Measurements from ENCODE around the gene ZNF641. TPM values are rescaled to one million over a fixed set of nuclear protein-coding genes. Genes with fewer than 3 reads are reported as not detected.

Gene ZNF641
- total RNA-seq, 3 donors from 2014 or later = 22.9 to 33.8 (median 23.4) TPM

DNA sequence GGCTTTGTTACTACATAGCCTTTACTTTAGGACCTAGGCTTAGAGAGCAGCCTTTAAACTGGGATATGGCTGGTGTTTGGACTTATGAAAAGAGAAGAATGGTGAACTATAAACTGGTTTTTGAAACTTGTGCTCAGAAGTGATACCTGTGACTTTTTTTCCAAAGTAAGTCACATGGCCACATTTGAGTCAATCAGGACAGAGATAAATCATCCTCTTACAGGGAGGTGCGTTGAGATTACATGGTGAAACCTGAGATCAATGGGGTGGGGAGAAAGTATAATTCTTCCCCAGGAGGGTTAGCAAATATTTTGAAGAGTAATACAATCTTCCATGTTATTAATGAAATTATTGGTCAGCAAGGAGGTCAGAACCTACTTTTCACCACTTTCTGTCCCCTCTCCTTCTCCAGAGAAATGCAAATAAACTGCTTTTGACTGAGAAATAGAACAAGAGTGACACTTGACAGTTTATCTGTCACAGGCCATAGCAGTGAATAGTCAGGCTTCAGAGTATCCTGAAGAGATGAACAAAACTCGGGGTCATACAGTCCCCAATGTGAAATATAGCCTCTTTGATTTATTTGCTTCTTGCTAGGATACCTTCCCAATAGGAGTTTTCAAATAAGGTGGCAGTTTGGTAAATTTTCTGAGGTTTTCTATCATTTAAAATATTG, 11.1 kb upstream of the ZNF641 start:
- TF ChIP-seq POLR2A (IDR thresholded peaks at IDR 0.05) = no peak
- no peak for TF ChIP-seq POLR2AphosphoS5 (IDR thresholded peaks at IDR 0.05)
- TF ChIP-seq, protein P1, sequence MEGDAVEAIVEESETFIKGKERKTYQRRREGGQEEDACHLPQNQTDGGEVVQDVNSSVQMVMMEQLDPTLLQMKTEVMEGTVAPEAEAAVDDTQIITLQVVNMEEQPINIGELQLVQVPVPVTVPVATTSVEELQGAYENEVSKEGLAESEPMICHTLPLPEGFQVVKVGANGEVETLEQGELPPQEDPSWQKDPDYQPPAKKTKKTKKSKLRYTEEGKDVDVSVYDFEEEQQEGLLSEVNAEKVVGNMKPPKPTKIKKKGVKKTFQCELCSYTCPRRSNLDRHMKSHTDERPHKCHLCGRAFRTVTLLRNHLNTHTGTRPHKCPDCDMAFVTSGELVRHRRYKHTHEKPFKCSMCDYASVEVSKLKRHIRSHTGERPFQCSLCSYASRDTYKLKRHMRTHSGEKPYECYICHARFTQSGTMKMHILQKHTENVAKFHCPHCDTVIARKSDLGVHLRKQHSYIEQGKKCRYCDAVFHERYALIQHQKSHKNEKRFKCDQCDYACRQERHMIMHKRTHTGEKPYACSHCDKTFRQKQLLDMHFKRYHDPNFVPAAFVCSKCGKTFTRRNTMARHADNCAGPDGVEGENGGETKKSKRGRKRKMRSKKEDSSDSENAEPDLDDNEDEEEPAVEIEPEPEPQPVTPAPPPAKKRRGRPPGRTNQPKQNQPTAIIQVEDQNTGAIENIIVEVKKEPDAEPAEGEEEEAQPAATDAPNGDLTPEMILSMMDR (IDR thresholded peaks at IDR 0.05) = no peak
- no peak for DNase-seq (ENCODE audit: low spot score in 2 of 2)
- intact Hi-C loops (cut with DNase I; ENCODE audit: low total_unique reads) = no loop called here
- Histone ChIP-seq H3K4me3 (no peak overlapping the region), H3K27ac (no peak overlapping the region), H3K4me1 (no peaks in the 10 kb centered on the region), H3K27me3 (no peaks in the 10 kb centered on the region), H3K9me3 (no peaks in the 10 kb centered on the region), H3K36me3 (no peaks in the 10 kb centered on the region)

DNA sequence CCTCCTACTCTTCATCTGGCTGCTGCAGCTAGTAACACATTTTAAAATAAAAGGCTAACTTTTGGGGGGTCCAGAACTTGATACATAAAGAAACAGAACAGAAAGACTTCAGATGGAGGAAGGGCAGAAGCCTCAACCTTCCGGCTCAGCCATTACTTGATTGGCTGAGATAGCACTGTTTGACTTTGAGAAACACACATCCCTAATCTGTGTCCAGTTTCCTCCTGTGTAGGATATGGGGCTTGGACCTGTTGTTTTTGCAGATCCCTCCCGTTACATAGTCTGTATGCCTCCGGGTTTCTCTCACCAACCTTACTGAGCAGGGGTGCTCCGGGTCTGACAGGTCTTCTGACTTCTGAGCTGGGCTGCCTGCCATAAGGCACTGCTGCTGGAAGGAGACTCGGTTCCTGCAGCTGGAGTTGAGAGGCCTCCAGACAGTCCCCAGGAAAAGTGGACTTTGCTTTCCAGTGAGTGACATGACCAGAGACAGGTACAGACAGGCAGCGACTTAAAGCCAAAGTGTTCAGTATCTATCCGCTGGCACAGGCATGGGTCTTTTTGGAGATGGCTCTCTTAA, 8.3 kb upstream of the ZNF641 start:
- H3K27me3 ChIP-seq = no peaks in the 10 kb centered on the region
- no peak overlapping the region for H3K27ac ChIP-seq
- no peaks in the 10 kb centered on the region for H3K9me3 ChIP-seq
- H3K4me1 ChIP-seq = no peaks in the 10 kb centered on the region
- intact Hi-C loops (cut with DNase I; ENCODE audit: low total_unique reads) = loop anchor here (10.0 kb wide), 1 partner anchor 1924 kb away; no protein-coding TSS in a partner anchor
- H3K36me3 ChIP-seq = no peaks in the 10 kb centered on the region
- TF ChIP-seq POLR2A (IDR thresholded peaks at IDR 0.05) (no peak), POLR2AphosphoS5 (IDR thresholded peaks at IDR 0.05) (no peak)
- TF ChIP-seq, protein P1 (IDR thresholded peaks at IDR 0.05) = no peak
- no peak for DNase-seq (ENCODE audit: low spot score in 2 of 2)
- H3K4me3 ChIP-seq = no peak overlapping the region

GRCh38 chr12:48356041-48356768, 5.5 kb upstream of the ZNF641 start:
- no peak overlapping the region for H3K4me3 ChIP-seq
- peaks cover 0 to 3% of the 10 kb centered on the region in 2 donors for H3K4me1 ChIP-seq
- intact Hi-C loops (cut with DNase I; ENCODE audit: low total_unique reads) = loop anchor here (10.0 kb wide), 1 partner anchor 1921 kb away; no protein-coding TSS in a partner anchor
- no peak for DNase-seq (ENCODE audit: low spot score in 2 of 2)
- no peaks in the 10 kb centered on the region for H3K36me3 ChIP-seq
- H3K27me3 ChIP-seq = no peaks in the 10 kb centered on the region
- H3K9me3 ChIP-seq = no peaks in the 10 kb centered on the region
- no peak overlapping the region for H3K27ac ChIP-seq
- TF ChIP-seq POLR2AphosphoS5 (IDR thresholded peaks at IDR 0.05) (no peak), POLR2A (IDR thresholded peaks at IDR 0.05) (no peak)
- TF ChIP-seq, protein P1 (IDR thresholded peaks at IDR 0.05) = no peak

DNA sequence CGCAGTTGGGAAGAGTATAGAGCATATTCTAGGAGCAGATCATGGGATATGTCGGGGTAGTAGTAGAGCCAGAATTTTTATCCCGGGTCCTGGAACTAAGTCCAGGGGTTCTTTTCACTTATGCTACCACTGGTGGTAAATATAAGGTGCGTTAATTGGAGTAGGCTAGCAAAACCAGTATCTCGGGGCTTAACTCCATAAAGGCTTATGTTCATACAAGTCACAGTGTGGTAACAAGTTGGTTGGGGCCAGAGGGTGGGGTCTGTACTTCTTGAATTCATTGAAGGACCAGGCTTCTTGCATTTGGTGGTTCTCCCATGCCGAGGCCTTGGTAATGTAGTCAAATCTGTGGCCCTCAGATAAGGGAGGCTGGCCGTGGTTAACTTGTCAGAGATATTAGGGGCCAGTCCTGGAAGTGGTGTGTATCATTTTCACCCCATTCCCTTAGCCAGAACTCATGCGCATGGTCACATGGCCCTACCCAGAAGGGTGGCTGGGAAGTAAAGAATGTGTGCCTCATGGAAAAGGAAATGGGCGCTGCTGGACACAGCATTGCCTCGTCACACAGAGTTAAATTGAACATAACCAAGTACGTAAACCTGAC, 1.5 kb upstream of the ZNF641 start:
- no peaks in the 10 kb centered on the region for H3K36me3 ChIP-seq
- no peak overlapping the region for H3K4me3 ChIP-seq
- H3K9me3 ChIP-seq = no peaks in the 10 kb centered on the region
- no peaks in the 10 kb centered on the region for H3K27me3 ChIP-seq
- H3K4me1 ChIP-seq = peaks cover 0 to 3% of the 10 kb centered on the region in 2 donors
- no peak for DNase-seq (ENCODE audit: low spot score in 2 of 2)
- intact Hi-C loops (cut with DNase I; ENCODE audit: low total_unique reads) = loop anchor here (10.0 kb wide), 1 partner anchor 1917 kb away; no protein-coding TSS in a partner anchor
- no peak overlapping the region for H3K27ac ChIP-seq
- TF ChIP-seq POLR2A (IDR thresholded peaks at IDR 0.05) (no peak), POLR2AphosphoS5 (IDR thresholded peaks at IDR 0.05) (no peak)
- TF ChIP-seq, protein P1 (IDR thresholded peaks at IDR 0.05) = no peak
